ENCODE results near the gene TIPIN.
"Not testable (repeated sequence)": the region's sequence is repeated elsewhere in the genome, so short reads cannot be mapped to it uniquely, and the experiment has no call there.

The TIPIN gene

GRCh38 chr15:66381376-66381775 lies 24.9 kb upstream of the TIPIN start:
- DNase-seq (ENCODE audit: low spot score) = not testable (repeated sequence)

DNA sequence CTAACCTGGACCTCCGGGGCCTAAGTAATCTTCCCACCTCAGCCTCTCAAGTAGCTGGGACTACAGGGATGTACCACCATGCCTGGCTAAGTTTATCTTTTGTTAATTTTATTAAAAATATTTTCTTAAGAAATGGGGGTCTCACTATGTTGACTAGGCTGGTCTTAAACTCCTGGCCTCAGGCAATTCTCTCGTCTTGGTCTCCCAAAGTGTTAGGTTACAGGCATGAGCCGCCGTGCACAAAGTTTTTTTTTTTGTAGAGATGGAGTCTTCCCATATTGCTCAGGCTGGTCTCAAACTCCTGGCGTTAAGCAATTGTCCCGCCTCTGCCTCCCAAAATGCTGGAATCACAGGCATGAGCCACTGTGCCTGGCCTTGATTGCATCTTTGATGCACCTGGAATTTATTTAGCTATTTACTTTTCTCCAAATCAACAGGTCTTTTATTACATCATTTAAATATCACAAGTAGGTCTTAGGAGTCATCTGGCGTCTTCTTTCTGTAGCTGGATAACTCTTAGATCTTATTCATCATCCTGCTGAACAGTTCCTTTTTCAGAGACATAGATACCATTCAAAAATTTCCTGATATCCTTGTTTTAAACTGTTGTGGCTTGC lies 22.4 kb upstream of the TIPIN start:
- DNase-seq (ENCODE audit: low spot score) = no peak

- no peak for DNase-seq (ENCODE audit: low spot score)
Measured at GRCh38 chr15:66374179-66374578, 17.7 kb upstream of the TIPIN start.

- peak; percentile 67 for DNase-seq (ENCODE audit: low spot score)
Measured at GRCh38 chr15:66369773-66370651, 13.5 kb upstream of the TIPIN start.

- DNase-seq (ENCODE audit: low spot score) = no peak
Measured at GRCh38 chr15:66364944-66365528, 8.6 kb upstream of the TIPIN start.

DNA sequence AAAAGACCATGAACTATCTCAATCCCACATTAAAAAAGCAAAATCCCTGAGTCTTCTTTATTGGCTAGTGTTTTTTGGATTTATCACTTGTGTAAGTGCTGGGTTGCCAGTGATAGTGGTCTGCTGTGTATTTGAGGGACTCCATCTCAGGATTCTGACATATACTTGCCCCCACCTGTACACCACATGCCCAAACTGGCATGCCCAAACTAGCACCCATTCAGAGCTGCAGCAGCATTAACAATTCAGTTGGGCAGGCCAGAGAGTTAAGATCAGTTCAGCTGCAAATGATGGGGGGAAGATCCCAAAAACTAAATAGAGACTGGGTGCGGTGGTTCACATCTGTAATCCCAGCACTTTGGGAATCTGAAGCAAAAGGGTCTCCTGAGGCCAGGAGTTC lies 6.3 kb upstream of the TIPIN start:
- no peak for DNase-seq (ENCODE audit: low spot score)

- DNase-seq (ENCODE audit: low spot score) = not testable (repeated sequence)
Measured at GRCh38 chr15:66361745-66362460, 5.4 kb upstream of the TIPIN start.

DNA sequence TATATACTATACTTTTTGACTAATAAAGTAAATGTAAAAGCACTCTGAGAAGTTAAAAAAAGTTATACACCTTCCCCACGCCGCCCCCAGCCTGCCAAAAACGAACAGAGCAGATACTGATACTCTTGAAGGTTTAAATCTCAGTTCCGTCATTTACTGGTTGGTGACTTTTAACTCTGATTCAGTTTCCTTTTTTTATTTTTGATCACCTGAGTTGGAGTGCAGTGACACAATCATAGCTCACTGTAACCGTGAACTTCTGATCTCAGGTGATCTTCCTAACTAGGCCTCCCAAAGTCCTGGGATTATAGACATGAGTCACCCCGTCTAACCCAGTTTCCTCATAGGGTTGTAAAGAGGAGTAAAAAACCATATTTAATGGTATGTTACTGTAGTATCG lies 3.3 kb upstream of the TIPIN start:
- DNase-seq (ENCODE audit: low spot score) = peak; percentile 27

DNA sequence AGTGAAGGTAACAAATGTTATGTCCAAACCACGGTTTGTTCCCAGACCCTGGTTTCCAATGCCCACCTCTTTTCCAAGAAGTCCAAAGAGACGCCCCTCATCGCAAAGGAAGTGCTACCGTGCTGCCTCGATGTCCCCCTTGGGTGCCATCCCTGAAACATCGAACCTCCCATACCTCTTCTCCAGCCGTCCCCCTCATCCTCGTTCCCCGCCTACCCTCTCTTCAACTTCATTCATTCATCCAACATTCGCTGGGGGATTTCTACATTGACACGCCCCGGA lies 467 bp downstream of the TIPIN start:
- DNase-seq (ENCODE audit: low spot score) = no peak

GRCh38 chr15:66348530-66348929 lies 8.0 kb downstream of the TIPIN start:
- DNase-seq (ENCODE audit: low spot score) = not testable (repeated sequence)

- DNase-seq (ENCODE audit: low spot score) = no peak
Measured at GRCh38 chr15:66328771-66329170, 27.7 kb downstream of the TIPIN start.

GRCh38 chr15:66327736-66328135 lies 28.7 kb downstream of the TIPIN start:
- DNase-seq (ENCODE audit: low spot score) = no peak

DNA sequence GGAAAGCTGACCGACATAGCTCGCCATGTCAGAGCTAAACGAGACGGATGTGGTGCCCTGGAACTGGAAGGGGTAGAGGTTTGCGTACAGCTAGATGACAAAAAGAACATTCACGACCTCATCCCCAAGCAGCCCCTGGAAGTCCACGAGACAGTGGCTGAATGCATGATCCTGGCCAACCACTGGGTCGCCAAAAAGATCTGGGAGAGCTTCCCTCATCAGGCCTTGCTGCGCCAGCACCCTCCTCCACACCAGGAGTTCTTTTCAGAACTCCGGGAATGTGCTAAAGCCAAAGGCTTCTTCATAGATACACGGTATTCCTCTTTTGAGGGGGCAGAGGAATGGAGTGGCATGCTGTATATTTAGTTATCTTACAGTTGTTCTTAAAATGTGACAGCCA lies 30.4 kb downstream of the TIPIN start:
- DNase-seq (ENCODE audit: low spot score) = no peak

DNA sequence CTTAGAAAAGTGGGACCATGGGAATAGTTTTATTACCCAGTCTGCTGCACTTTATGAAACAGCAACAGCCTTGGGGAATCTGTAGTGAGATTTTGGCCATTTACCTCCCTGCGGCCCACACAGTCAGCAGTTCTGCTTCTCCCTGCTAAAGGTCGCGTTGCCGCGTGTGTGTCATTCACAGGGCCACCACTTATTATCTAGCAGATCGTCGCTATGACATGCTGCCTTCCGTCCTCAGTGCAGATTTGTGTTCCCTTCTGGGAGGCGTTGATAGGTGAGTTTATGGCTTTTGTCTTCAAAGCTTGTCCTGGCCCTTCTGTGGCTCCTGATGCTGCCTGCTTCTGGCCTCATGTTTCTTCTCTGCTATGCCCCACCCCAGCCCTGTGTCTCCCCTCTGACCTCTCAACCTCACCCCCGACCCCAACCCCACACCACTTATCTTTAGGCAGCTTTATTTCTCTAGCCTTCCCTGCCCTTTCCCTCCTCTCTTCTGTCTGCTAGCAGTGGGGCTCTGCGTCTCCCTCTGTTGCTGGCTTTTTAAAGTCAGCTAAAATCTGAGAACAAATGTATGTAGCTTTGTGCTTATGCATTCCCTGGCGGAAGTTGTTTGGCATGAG lies 33.1 kb downstream of the TIPIN start:
- DNase-seq (ENCODE audit: low spot score) = no peak

- no peak for DNase-seq (ENCODE audit: low spot score)
Measured at GRCh38 chr15:66312144-66312543, 44.3 kb downstream of the TIPIN start.

DNA sequence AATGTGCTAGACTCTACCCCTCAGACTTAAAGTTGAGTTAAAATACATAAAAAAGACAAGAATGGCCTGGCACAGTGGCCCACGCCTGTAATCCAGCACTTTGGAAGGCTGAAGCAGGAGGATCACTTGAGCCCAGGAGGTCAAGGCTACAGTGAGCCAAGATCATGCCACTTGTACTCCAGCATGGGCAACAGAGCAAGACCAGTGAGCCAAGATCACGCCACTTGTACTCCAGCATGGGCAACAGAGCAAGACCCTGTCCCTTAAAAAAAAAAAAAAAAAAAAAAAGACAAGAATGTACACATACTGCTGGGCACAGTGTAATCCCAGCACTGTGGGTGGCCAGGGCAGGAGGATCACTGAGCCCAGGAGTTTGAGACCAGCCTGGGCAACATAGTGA lies 45.7 kb downstream of the TIPIN start:
- DNase-seq (ENCODE audit: low spot score) = no peak

GRCh38 chr15:66309828-66310227 lies 46.7 kb downstream of the TIPIN start:
- no peak for DNase-seq (ENCODE audit: low spot score)

GRCh38 chr15:66308531-66308930 lies 48.0 kb downstream of the TIPIN start:
- no peak for DNase-seq (ENCODE audit: low spot score)

DNA sequence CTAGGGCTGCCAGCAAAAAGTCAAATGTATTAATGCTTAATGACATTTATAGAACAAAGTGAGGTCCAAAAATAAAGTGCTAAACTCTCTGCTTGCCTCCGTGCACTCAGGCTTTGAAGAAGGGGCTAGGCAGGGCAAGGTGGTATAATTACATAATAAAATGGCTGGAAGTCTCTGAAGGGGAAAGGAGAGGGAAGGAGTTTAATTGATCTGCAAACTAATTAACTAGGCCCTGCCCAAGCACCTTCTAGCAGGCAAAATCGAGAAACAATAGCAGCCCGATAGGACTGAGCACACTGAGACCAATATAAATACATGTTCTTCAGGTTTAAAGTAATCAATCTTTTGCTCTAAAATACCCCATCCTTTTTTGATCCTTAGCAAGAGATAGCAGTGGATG lies 50.1 kb downstream of the TIPIN start:
- DNase-seq (ENCODE audit: low spot score) = no peak

- DNase-seq (ENCODE audit: low spot score) = not testable (repeated sequence)
Measured at GRCh38 chr15:66304425-66304824, 52.1 kb downstream of the TIPIN start.

GRCh38 chr15:66302489-66303278 lies 53.8 kb downstream of the TIPIN start:
- DNase-seq (ENCODE audit: low spot score) = no peak
